GM12892 (cell line): ENCODE results near the gene CNOT6.

Experiments used
- POLR2A ChIP-seq: IDR thresholded peaks from 2 replicates; pipeline ENCODE4 v1.6.1; 2011; ENCODE audit warnings: low read depth, low read length, control low read depth
- POLR2AphosphoS5 ChIP-seq: IDR thresholded peaks from 2 replicates; pipeline ENCODE4 v1.6.1; 2011; ENCODE audit warnings: low read depth, low read length, control low read depth
- TAF1 ChIP-seq: IDR thresholded peaks from 2 replicates; pipeline ENCODE4 v1.6.1; 2011; ENCODE audit warnings: low read depth, mild to moderate bottlenecking, control low read depth, low read length, borderline replicate concordance

DNA sequence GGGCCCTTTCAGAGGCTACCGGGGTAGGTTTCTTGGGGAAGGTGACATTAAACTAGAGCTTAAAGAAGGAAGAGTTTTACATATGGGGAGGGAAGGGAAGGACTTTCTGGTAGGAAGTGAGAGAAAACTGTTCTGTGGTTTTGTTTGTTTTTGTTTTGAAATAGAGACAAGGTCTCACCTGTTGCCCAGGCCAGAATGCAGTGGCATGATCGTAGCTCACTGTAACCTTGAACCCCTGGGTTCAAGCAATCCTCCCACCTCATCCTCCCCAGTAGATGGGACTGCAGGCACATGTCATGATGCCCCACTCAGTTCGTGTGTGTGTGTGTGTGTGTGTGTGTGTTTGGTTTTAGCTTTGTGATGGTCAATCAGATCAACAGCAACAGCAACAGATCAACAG, 37.4 kb upstream of the CNOT6 start:
- TF ChIP-seq POLR2A (no peak), POLR2AphosphoS5 (no peak), TAF1 (no peak)
